ENCODE results near the gene GAB3.

GRCh38 chrX:154652311-154653047, 98.4 kb downstream of the GAB3 start:
- TF ChIP-seq CTCF (IDR thresholded peaks at IDR 0.05): no peak
- TF ChIP-seq POLR2A (IDR thresholded peaks at IDR 0.05): no peak

Measured in body of pancreas (tissue), 4 donors.